GM10266 (cell line): Measurements from ENCODE around the gene GPT2.

ENCODE experiments used
- DNase-seq: peaks from one replicate; pipeline ENCODE4 v3.0.0; 2012; ENCODE audit errors: extremely low spot score
- CTCF ChIP-seq: IDR thresholded peaks from 2 replicates; pipeline ENCODE4 v1.5.1; 2012; ENCODE audit warnings: mild to moderate bottlenecking, low read depth; ENCODE audit not compliant: control insufficient read depth, insufficient read depth; ENCODE audit errors: missing control alignments

The GPT2 gene

GRCh38 chr16:46901709-46902108, 17.5 kb downstream of the GPT2 start:
- no peak for DNase-seq
- TF ChIP-seq CTCF: no peak

GRCh38 chr16:46903255-46903905, 19.2 kb downstream of the GPT2 start:
- TF ChIP-seq CTCF: no peak
- DNase-seq: no peak

GRCh38 chr16:46904471-46904870, 20.3 kb downstream of the GPT2 start:
- no peak for TF ChIP-seq CTCF
- no peak for DNase-seq

GRCh38 chr16:46906360-46907060, 22.3 kb downstream of the GPT2 start:
- no peak for DNase-seq
- TF ChIP-seq CTCF: no peak

- no peak for TF ChIP-seq CTCF
- no peak for DNase-seq
Measured at GRCh38 chr16:46907061-46907774, 23.1 kb downstream of the GPT2 start.

GRCh38 chr16:46908540-46909372, 24.6 kb downstream of the GPT2 start:
- peak; percentile 56 for DNase-seq
- TF ChIP-seq CTCF: peak; percentile 68
